Upper lobe of right lung (tissue), 1 donor: ENCODE data around the gene ZBTB6. TPM values are rescaled to one million over a fixed set of nuclear protein-coding genes. Genes with fewer than 3 reads are reported as not detected.
"Not testable (repeated sequence)": the region's sequence is repeated elsewhere in the genome, so short reads cannot be mapped to it uniquely, and the experiment has no call there.

ENCODE experiments used
- ATAC-seq: fragments of 200-7000 bp; cut with Tn5 transposase; one replicate; pipeline ENCODE4 v1.9.1; 2020; ENCODE audit warnings: mild to moderate bottlenecking, moderate library complexity
- DNase-seq: peaks from one replicate; pipeline ENCODE4 v3.0.0-alpha.2; 2020
- H3K27ac ChIP-seq: fragments of 200-600 bp; one replicate; pipeline ENCODE4 v1.8.0; 2022
- H3K27me3 ChIP-seq: fragments of 200-600 bp; one replicate; pipeline ENCODE4 v1.8.0; 2022; ENCODE audit warnings: mild to moderate bottlenecking
- H3K36me3 ChIP-seq: fragments of 200-600 bp; one replicate; pipeline ENCODE4 v1.8.0; 2022
- H3K4me1 ChIP-seq: fragments of 200-600 bp; one replicate; pipeline ENCODE4 v1.8.0; 2022
- H3K4me3 ChIP-seq: fragments of 200-600 bp; one replicate; pipeline ENCODE4 v1.8.0; 2022; ENCODE audit warnings: mild to moderate bottlenecking
- H3K9me3 ChIP-seq: fragments of 200-600 bp; one replicate; pipeline ENCODE4 v1.8.0; 2022
- CTCF ChIP-seq: fragments of 200-600 bp; IDR thresholded peaks from one replicate; pipeline ENCODE4 v1.8.0; 2022; ENCODE audit warnings: antibody characterized with exemption
- intact Hi-C: fragments of 100-400 bp; cut with DNase I; formaldehyde crosslinking; loops from one replicate; pipeline ENCODE4 v1.11.0; 2022
- total RNA-seq: library from RNA; stranded (reverse); fragmentation: NEBNext Ultra II Directional; extraction: Animal tissue kit (Norgen Biotek cat#: 25700); gene quantifications from one replicate; pipeline ENCODE4 v1.2.1, GENCODE V29; 2021
- donor health status: DM: no; HTN: yes; CAD: no; lungs with severe emphysema.

Gene ZBTB6
- total RNA-seq, 1 donor from 2014 or later = 8.0 TPM

GRCh38 chr9:122922713-122923112, 9.6 kb upstream of the ZBTB6 start:
- peaks cover 25% of the 10 kb centered on the region for H3K36me3 ChIP-seq
- H3K9me3 ChIP-seq = no peaks in the 10 kb centered on the region
- DNase-seq (no peak), ATAC-seq (no peak)
- H3K27ac ChIP-seq = no peak overlapping the region
- no peaks in the 10 kb centered on the region for H3K4me1 ChIP-seq
- no peaks in the 10 kb centered on the region for H3K27me3 ChIP-seq
- no peak for TF ChIP-seq CTCF
- intact Hi-C loops = no loop called here
- H3K4me3 ChIP-seq = no peak overlapping the region

- no peak for ATAC-seq
- intact Hi-C loops = no loop called here
These were observed 5.2 kb upstream of the ZBTB6 start for GRCh38 chr9:122918310-122918709.

GRCh38 chr9:122912671-122912963, 506 bp downstream of the ZBTB6 start:
- Histone ChIP-seq H3K9me3 (no peaks in the 10 kb centered on the region), H3K36me3 (peaks cover 40% of the 10 kb centered on the region), H3K27me3 (no peaks in the 10 kb centered on the region), H3K27ac (peak overlapping the region; percentile 84), H3K4me1 (peaks cover 9% of the 10 kb centered on the region), H3K4me3 (peak overlapping the region; percentile 86)
- intact Hi-C loops = no loop called here
- no peak for TF ChIP-seq CTCF
- ATAC-seq = no peak
- DNase-seq = no peak

More at GRCh38 chr9:122918310-122918709, 5.2 kb upstream of the ZBTB6 start:
- no peak overlapping the region for H3K27ac ChIP-seq
- no peaks in the 10 kb centered on the region for H3K9me3 ChIP-seq
- no peak for DNase-seq
- TF ChIP-seq CTCF = no peak
- H3K4me1 ChIP-seq = no peaks in the 10 kb centered on the region
- H3K4me3 ChIP-seq = no peak overlapping the region
- H3K27me3 ChIP-seq = no peaks in the 10 kb centered on the region
- H3K36me3 ChIP-seq = peaks cover 25% of the 10 kb centered on the region

- peaks cover 34% of the 10 kb centered on the region for H3K36me3 ChIP-seq
- ATAC-seq, intact Hi-C loops, H3K27ac ChIP-seq, H3K4me3 ChIP-seq, H3K27me3 ChIP-seq, H3K9me3 ChIP-seq, DNase-seq: not testable (repeated sequence)
- H3K4me1 ChIP-seq = peaks cover 26% of the 10 kb centered on the region
These were observed 7.0 kb downstream of the ZBTB6 start for GRCh38 chr9:122906122-122906521.

GRCh38 chr9:122904823-122905710, 8.1 kb downstream of the ZBTB6 start, which contains the start of gene RC3H2:
Gene RC3H2, minus strand, starts transcription at chr9:122905359. Its CDS starts 7,850 bp downstream, at chr9:122897509.
- Histone ChIP-seq H3K4me1 (peaks cover 33% of the 10 kb centered on the region), H3K36me3 (peaks cover 23% of the 10 kb centered on the region), H3K27me3 (no peaks in the 10 kb centered on the region), H3K9me3 (no peaks in the 10 kb centered on the region), H3K27ac (peak within 1 kb of the TSS; percentile 91), H3K4me3 (peak within 1 kb of the TSS; percentile 84)
- DNase-seq (peak; percentile 99), ATAC-seq (peak; percentile 98)
- intact Hi-C loops = no loop called here
- TF ChIP-seq CTCF = no peak

GRCh38 chr9:122904466-122904822, 8.7 kb downstream of the ZBTB6 start:
- ATAC-seq (peak; percentile 51), DNase-seq (peak; percentile 69)
- Histone ChIP-seq H3K36me3 (peaks cover 17% of the 10 kb centered on the region), H3K4me3 (peak overlapping the region; percentile 84), H3K27me3 (no peaks in the 10 kb centered on the region), H3K27ac (peak overlapping the region; percentile 91), H3K9me3 (no peaks in the 10 kb centered on the region), H3K4me1 (peaks cover 39% of the 10 kb centered on the region)
- no peak for TF ChIP-seq CTCF
- intact Hi-C loops = no loop called here
